GM10847 (cell line): ENCODE measurements around the gene GALR1.

Experiments used
- POLR2A ChIP-seq: IDR thresholded peaks from 2 replicates; pipeline ENCODE4 v1.6.1; 2011; ENCODE audit not compliant: insufficient read length; ENCODE audit errors: extremely low read depth

GALR1 gene

GRCh38 chr18:77298172-77298571 is 48.5 kb downstream of the GALR1 start:
- no peak for TF ChIP-seq POLR2A

- TF ChIP-seq POLR2A: no peak
Measured at GRCh38 chr18:77299706-77300105, 50.1 kb downstream of the GALR1 start.

- TF ChIP-seq POLR2A: no peak
Measured at GRCh38 chr18:77300579-77300978, 50.9 kb downstream of the GALR1 start.

- TF ChIP-seq POLR2A: no peak
Measured at GRCh38 chr18:77304268-77304667, 54.6 kb downstream of the GALR1 start.

GRCh38 chr18:77305676-77306075 is 56.0 kb downstream of the GALR1 start:
- TF ChIP-seq POLR2A: no peak

- TF ChIP-seq POLR2A: no peak
Measured at GRCh38 chr18:77308216-77308615, 58.6 kb downstream of the GALR1 start.

- no peak for TF ChIP-seq POLR2A
Measured at GRCh38 chr18:77314511-77314910, 64.9 kb downstream of the GALR1 start.

- TF ChIP-seq POLR2A: no peak
Measured at GRCh38 chr18:77314952-77315351, 65.3 kb downstream of the GALR1 start.

- no peak for TF ChIP-seq POLR2A
Measured at GRCh38 chr18:77316008-77316407, 66.4 kb downstream of the GALR1 start.

GRCh38 chr18:77316641-77317040 is 67.0 kb downstream of the GALR1 start:
- no peak for TF ChIP-seq POLR2A

GRCh38 chr18:77320971-77321559 is 71.4 kb downstream of the GALR1 start:
- TF ChIP-seq POLR2A: no peak

- no peak for TF ChIP-seq POLR2A
Measured at GRCh38 chr18:77321823-77322805, 72.5 kb downstream of the GALR1 start.

- no peak for TF ChIP-seq POLR2A
Measured at GRCh38 chr18:77323640-77324299, 74.1 kb downstream of the GALR1 start.
